ENCODE results near the gene FRMD1.

DNA sequence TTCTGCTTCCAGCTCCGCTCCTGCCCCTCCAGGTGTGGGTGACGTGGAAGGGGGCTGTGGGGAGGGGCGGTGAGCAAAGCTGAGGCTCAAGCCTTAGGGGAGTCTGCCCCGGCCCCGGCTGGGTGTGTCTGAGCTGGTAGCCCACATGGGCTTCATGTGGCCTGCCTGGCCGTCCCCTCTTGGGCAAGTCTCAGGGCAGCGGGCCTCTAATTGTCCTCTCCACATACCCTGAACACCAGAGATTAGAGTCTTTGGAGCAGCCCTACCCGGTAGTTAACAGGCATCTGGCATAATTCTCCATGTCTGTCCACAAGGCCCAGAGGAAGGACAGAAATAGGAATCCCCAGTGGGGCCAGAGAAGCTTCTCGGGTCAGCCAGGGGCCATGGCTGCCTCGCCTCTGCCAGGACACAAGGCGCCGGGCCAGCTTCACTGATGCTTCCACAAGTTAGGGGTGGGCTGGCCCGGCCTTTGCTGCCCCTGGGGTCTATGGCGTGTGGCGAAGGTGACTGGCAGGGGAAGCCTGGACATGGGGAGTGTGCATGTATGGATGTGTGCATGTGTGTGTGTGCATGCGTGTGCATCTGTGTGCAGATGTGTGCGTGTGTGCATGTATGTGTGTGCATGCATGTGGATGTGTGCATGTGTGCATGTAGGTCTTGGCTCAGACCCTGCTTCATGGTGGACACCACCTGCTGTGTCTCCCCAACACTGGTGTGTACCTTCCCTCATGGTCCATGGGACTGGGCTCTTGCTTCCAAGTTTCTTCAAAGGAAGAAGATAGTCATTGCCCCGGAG lies 24.0 kb downstream of the FRMD1 start:
- no peak for TF ChIP-seq GATA2 (IDR thresholded peaks at IDR 0.05; ENCODE audit: low read depth, low read length)
- no peak for TF ChIP-seq GATA3 (IDR thresholded peaks at IDR 0.05; ENCODE audit: low read depth, low read length)

All from SH-SY5Y (cell line).